Loucy (cell line): ENCODE results near the gene LMF1.

ENCODE experiments used
- H2AFZ ChIP-seq: fragments of 200-600 bp; sonication (generic); 2 replicates; pipeline ENCODE4 v1.6.0; 2016; ENCODE audit warnings: antibody characterized with exemption, mild to moderate bottlenecking, low read length, moderate library complexity
- H3F3A ChIP-seq: fragments of 200-600 bp; 2 replicates; pipeline ENCODE4 v1.6.0; 2016; ENCODE audit warnings: antibody characterized with exemption, low read depth, mild to moderate bottlenecking
- H3K27me3 ChIP-seq: fragments of 200-600 bp; sonication (generic); 2 replicates; pipeline ENCODE4 v1.6.1; 2014; ENCODE audit warnings: low read length, mild to moderate bottlenecking; ENCODE audit not compliant: insufficient read depth, poor library complexity, severe bottlenecking
- H3K36me3 ChIP-seq: fragments of 200-600 bp; sonication (generic); 2 replicates; pipeline ENCODE4 v1.6.1; 2016; ENCODE audit warnings: low read length; ENCODE audit not compliant: insufficient read depth
- H3K4me1 ChIP-seq: fragments of 200-600 bp; sonication (generic); 2 replicates; pipeline ENCODE4 v1.5.1; 2014; ENCODE audit warnings: low read length, mild to moderate bottlenecking; ENCODE audit not compliant: insufficient read depth, poor library complexity, severe bottlenecking
- H3K4me2 ChIP-seq: fragments of 200-600 bp; sonication (generic); 2 replicates; pipeline ENCODE4 v1.6.0; 2014; ENCODE audit warnings: antibody characterized with exemption, low read length, low read depth, mild to moderate bottlenecking; ENCODE audit not compliant: poor library complexity, severe bottlenecking
- H3K4me3 ChIP-seq: fragments of 200-600 bp; sonication (generic); 2 replicates; pipeline ENCODE4 v1.5.1; 2014; ENCODE audit warnings: low read length, mild to moderate bottlenecking, mixed read lengths; ENCODE audit not compliant: poor library complexity, severe bottlenecking
- H3K79me2 ChIP-seq: fragments of 200-600 bp; sonication (generic); 2 replicates; pipeline ENCODE4 v1.6.1; 2014; ENCODE audit warnings: low read length; ENCODE audit not compliant: insufficient read depth
- H3K9ac ChIP-seq: fragments of 200-600 bp; sonication (generic); 2 replicates; pipeline ENCODE4 v1.6.0; 2014; ENCODE audit warnings: mild to moderate bottlenecking, low read depth, low read length, moderate library complexity; ENCODE audit not compliant: poor library complexity, severe bottlenecking
- H3K9me2 ChIP-seq: fragments of 200-600 bp; sonication (generic); replicated peaks from 2 replicates; pipeline ENCODE4 v1.6.1; 2016; ENCODE audit warnings: low read depth, low read length, mixed read lengths
- H3K9me3 ChIP-seq: fragments of 200-600 bp; sonication (generic); 2 replicates; pipeline ENCODE4 v1.6.1; 2014; ENCODE audit warnings: mild to moderate bottlenecking, antibody characterized with exemption, low read length, low read depth; ENCODE audit not compliant: insufficient read depth
- H4K20me1 ChIP-seq: fragments of 200-600 bp; sonication (generic); 2 replicates; pipeline ENCODE4 v1.6.0; 2014; ENCODE audit warnings: antibody characterized with exemption, low read length, mild to moderate bottlenecking; ENCODE audit not compliant: insufficient read depth, poor library complexity, severe bottlenecking
- CTCF ChIP-seq: fragments of 200-600 bp; sonication (generic); conservative IDR thresholded peaks from 2 replicates; pipeline ENCODE4 v1.5.1; 2014; ENCODE audit warnings: mild to moderate bottlenecking, antibody characterized with exemption, low read length
- EZH2phosphoT487 ChIP-seq: fragments of 200-600 bp; IDR thresholded peaks from 2 replicates; pipeline ENCODE4 v1.6.1; 2018; ENCODE audit warnings: antibody characterized with exemption, mild to moderate bottlenecking, moderate library complexity, borderline replicate concordance

LMF1 gene

GRCh38 chr16:938752-939151 lies 32.0 kb downstream of the LMF1 start:
- no peak overlapping the region for H2AFZ ChIP-seq
- no peak overlapping the region for H3K4me2 ChIP-seq
- no peak overlapping the region for H3K9ac ChIP-seq
- H3K9me2 ChIP-seq: no peaks in the 10 kb centered on the region
- H4K20me1 ChIP-seq: no peaks in the 10 kb centered on the region
- H3K27me3 ChIP-seq: no peaks in the 10 kb centered on the region
- H3K4me1 ChIP-seq: no peaks in the 10 kb centered on the region
- no peak overlapping the region for H3K4me3 ChIP-seq
- no peaks in the 10 kb centered on the region for H3K9me3 ChIP-seq
- H3K36me3 ChIP-seq: no peaks in the 10 kb centered on the region
- H3F3A ChIP-seq: no peaks in the 10 kb centered on the region
- no peaks in the 10 kb centered on the region for H3K79me2 ChIP-seq
- no peak for TF ChIP-seq CTCF
- TF ChIP-seq EZH2phosphoT487: no peak

GRCh38 chr16:938136-938535 lies 32.6 kb downstream of the LMF1 start:
- Histone ChIP-seq H2AFZ (no peak overlapping the region), H3K27me3 (no peaks in the 10 kb centered on the region), H3K79me2 (no peaks in the 10 kb centered on the region), H3K36me3 (no peaks in the 10 kb centered on the region), H3K4me2 (no peak overlapping the region), H3K9ac (no peak overlapping the region), H4K20me1 (no peaks in the 10 kb centered on the region), H3K9me3 (no peaks in the 10 kb centered on the region), H3K9me2 (no peaks in the 10 kb centered on the region), H3F3A (no peaks in the 10 kb centered on the region), H3K4me1 (no peaks in the 10 kb centered on the region), H3K4me3 (no peak overlapping the region)
- TF ChIP-seq CTCF: no peak

- Histone ChIP-seq H3K9me3 (no peaks in the 10 kb centered on the region), H3K4me3 (no peak overlapping the region)
Measured at GRCh38 chr16:937723-938122, 33.1 kb downstream of the LMF1 start.

More at GRCh38 chr16:937723-938122, 33.1 kb downstream of the LMF1 start:
- Histone ChIP-seq H2AFZ (no peak overlapping the region), H3K79me2 (no peaks in the 10 kb centered on the region), H3F3A (no peaks in the 10 kb centered on the region), H3K36me3 (no peaks in the 10 kb centered on the region), H4K20me1 (no peaks in the 10 kb centered on the region), H3K9ac (no peak overlapping the region), H3K4me2 (no peak overlapping the region), H3K27me3 (no peaks in the 10 kb centered on the region), H3K9me2 (no peaks in the 10 kb centered on the region), H3K4me1 (no peaks in the 10 kb centered on the region)
- TF ChIP-seq CTCF (no peak), EZH2phosphoT487 (no peak)
